ENCODE results near the gene NEIL3.

NEIL3 gene

DNA sequence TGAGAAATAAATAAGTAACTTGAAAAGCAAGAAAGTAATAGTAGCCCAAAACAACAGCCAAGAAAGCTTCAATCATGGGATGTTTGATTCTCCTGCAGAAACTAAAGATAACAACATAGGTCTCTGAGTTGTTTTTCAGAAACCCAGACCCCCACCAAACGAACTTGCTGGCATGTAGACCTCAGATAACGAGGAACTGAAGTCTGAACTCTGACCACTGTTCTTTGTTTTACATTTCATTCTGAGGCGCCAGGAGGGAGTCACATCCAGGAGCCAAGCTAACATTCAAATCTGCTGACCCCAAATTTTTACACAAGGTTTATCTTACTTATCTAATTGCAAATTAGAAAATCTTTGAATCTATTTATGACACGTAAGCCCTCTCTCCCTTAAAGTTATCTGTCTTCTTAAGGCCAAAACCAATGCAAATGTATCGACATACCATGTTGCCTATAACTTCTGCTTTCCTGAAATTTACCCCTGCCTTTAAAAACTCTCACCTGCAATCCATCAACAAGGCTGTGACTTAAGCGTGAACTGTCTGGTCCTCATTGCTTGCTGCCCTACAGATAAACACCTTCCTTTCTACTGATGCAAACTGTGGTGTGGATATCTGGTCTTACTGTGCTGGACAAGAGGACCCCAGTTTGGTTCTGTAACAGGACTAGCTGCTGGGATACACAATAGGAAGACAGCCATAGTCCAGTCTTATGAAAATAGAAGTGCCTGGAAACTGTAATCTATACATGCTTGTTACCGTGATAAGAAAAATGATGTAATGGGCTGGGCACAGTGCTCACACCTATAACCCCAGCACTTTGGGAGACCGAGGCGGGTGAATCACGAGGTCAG, 37.5 kb upstream of the NEIL3 start:
- no peaks in the 10 kb centered on the region for H3K27me3 ChIP-seq (ENCODE audit: insufficient read depth, poor library complexity, severe bottlenecking)
- DNase-seq (ENCODE audit: low read depth in 1 of 2, low spot score in 1 of 2), result no peak
- H3K27ac ChIP-seq (replicated peaks), result no peak overlapping the region
- H3K4me3 ChIP-seq (replicated peaks; ENCODE audit: insufficient read depth, low read length), result no peak overlapping the region
- TF ChIP-seq, protein P1, sequence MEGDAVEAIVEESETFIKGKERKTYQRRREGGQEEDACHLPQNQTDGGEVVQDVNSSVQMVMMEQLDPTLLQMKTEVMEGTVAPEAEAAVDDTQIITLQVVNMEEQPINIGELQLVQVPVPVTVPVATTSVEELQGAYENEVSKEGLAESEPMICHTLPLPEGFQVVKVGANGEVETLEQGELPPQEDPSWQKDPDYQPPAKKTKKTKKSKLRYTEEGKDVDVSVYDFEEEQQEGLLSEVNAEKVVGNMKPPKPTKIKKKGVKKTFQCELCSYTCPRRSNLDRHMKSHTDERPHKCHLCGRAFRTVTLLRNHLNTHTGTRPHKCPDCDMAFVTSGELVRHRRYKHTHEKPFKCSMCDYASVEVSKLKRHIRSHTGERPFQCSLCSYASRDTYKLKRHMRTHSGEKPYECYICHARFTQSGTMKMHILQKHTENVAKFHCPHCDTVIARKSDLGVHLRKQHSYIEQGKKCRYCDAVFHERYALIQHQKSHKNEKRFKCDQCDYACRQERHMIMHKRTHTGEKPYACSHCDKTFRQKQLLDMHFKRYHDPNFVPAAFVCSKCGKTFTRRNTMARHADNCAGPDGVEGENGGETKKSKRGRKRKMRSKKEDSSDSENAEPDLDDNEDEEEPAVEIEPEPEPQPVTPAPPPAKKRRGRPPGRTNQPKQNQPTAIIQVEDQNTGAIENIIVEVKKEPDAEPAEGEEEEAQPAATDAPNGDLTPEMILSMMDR (IDR thresholded peaks at IDR 0.05; ENCODE audit: insufficient read depth, low read length), result no peak
- TF ChIP-seq, protein P2, sequence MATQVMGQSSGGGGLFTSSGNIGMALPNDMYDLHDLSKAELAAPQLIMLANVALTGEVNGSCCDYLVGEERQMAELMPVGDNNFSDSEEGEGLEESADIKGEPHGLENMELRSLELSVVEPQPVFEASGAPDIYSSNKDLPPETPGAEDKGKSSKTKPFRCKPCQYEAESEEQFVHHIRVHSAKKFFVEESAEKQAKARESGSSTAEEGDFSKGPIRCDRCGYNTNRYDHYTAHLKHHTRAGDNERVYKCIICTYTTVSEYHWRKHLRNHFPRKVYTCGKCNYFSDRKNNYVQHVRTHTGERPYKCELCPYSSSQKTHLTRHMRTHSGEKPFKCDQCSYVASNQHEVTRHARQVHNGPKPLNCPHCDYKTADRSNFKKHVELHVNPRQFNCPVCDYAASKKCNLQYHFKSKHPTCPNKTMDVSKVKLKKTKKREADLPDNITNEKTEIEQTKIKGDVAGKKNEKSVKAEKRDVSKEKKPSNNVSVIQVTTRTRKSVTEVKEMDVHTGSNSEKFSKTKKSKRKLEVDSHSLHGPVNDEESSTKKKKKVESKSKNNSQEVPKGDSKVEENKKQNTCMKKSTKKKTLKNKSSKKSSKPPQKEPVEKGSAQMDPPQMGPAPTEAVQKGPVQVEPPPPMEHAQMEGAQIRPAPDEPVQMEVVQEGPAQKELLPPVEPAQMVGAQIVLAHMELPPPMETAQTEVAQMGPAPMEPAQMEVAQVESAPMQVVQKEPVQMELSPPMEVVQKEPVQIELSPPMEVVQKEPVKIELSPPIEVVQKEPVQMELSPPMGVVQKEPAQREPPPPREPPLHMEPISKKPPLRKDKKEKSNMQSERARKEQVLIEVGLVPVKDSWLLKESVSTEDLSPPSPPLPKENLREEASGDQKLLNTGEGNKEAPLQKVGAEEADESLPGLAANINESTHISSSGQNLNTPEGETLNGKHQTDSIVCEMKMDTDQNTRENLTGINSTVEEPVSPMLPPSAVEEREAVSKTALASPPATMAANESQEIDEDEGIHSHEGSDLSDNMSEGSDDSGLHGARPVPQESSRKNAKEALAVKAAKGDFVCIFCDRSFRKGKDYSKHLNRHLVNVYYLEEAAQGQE (IDR thresholded peaks at IDR 0.05; ENCODE audit: insufficient replicate concordance, low read depth), result no peak
- TF ChIP-seq GABPA (IDR thresholded peaks at IDR 0.05; ENCODE audit: low read depth), result no peak
- no peak for TF ChIP-seq SPI1 (IDR thresholded peaks at IDR 0.05; ENCODE audit: borderline replicate concordance, low read depth)
- TF ChIP-seq POLR2AphosphoS5 (IDR thresholded peaks at IDR 0.05; ENCODE audit: low read depth), result no peak

DNA sequence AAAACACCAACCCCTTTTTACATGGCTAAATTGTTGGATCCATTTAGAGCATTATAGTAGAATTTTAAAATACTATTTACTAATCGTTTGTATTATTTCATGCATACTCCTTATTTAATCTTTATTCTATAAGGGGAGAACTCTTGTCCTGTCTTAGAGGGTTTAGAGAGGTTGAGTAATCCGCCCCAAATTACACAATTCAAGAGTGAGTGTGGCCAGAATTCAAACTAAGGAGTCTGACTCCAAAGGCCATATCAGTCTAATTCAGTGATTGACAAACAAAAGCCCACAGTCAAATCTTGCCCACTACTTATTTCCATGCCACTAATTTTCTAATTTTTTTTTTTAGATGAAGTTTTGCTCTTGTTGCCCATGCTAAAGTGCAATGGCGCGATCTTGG, 33.7 kb upstream of the NEIL3 start:
- no peaks in the 10 kb centered on the region for H3K27me3 ChIP-seq (ENCODE audit: insufficient read depth, poor library complexity, severe bottlenecking)
- DNase-seq (ENCODE audit: low read depth in 1 of 2, low spot score in 1 of 2), result peak; percentile 23 to 30
- H3K4me3 ChIP-seq (replicated peaks; ENCODE audit: insufficient read depth, low read length), result no peak overlapping the region
- no peak for TF ChIP-seq SPI1 (IDR thresholded peaks at IDR 0.05; ENCODE audit: borderline replicate concordance, low read depth)
- TF ChIP-seq, protein P1 (IDR thresholded peaks at IDR 0.05; ENCODE audit: insufficient read depth, low read length), result no peak
- TF ChIP-seq, protein P2 (IDR thresholded peaks at IDR 0.05; ENCODE audit: insufficient replicate concordance, low read depth), result no peak
- no peak for TF ChIP-seq GABPA (IDR thresholded peaks at IDR 0.05; ENCODE audit: low read depth)
- TF ChIP-seq POLR2AphosphoS5 (IDR thresholded peaks at IDR 0.05; ENCODE audit: low read depth), result no peak
- H3K27ac ChIP-seq (replicated peaks), result no peak overlapping the region

DNA sequence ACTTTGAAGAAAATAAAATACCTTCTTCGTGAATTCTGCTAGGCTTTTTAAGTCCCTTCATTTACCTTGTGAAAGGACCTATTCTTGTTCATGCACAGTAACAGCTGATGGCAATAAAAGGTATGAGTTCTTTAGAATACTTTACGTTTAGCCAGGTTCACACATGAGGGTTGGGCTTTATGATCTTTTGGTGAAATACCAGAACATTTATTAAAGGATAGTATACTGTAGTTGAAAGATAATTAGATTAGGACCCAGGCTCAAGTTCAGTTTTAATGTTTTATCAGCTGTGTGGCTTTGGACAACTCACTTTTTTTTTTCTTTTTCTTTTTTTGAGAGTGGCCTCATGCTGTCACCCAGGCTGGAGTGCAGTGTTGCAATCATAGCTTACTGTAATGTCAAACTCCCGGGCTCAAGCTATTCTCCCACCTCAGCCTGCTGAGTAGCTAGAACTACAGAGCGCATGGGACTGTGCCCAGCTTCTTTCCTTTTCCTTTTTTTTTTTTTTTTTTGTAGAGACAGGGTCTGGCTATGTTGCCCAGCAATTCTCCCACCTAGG, 28.2 kb upstream of the NEIL3 start:
- DNase-seq (ENCODE audit: low read depth in 1 of 2, low spot score in 1 of 2), result peak in 1 of 2 experiments; percentile 71
- H3K27ac ChIP-seq (replicated peaks), result peak overlapping the region; percentile 49
- TF ChIP-seq, protein P2 (IDR thresholded peaks at IDR 0.05; ENCODE audit: insufficient replicate concordance, low read depth), result no peak
- TF ChIP-seq SPI1 (IDR thresholded peaks at IDR 0.05; ENCODE audit: borderline replicate concordance, low read depth) (no peak), POLR2AphosphoS5 (IDR thresholded peaks at IDR 0.05; ENCODE audit: low read depth) (no peak), GABPA (IDR thresholded peaks at IDR 0.05; ENCODE audit: low read depth) (no peak)
- TF ChIP-seq, protein P1 (IDR thresholded peaks at IDR 0.05; ENCODE audit: insufficient read depth, low read length), result no peak
- H3K4me3 ChIP-seq (replicated peaks; ENCODE audit: insufficient read depth, low read length), result no peak overlapping the region
- H3K27me3 ChIP-seq (ENCODE audit: insufficient read depth, poor library complexity, severe bottlenecking), result no peaks in the 10 kb centered on the region
